BE2C (cell line): ENCODE data around the gene DAPK2.
A peak's percentile ranks its signal among the peaks of the same experiment; 100 is the strongest.

ENCODE experiments used
- DNase-seq: peaks from one replicate; pipeline ENCODE4 v3.0.0-alpha.2; 2020
- H3K27me3 ChIP-seq: fragments of 250-450 bp; sonication (Bioruptor Pico); 2 replicates; pipeline ENCODE4 v1.5.1; 2020; ENCODE audit warnings: mild to moderate bottlenecking
- H3K36me3 ChIP-seq: fragments of 250-450 bp; sonication (Bioruptor Pico); 2 replicates; pipeline ENCODE4 v1.5.1; 2020; ENCODE audit warnings: mild to moderate bottlenecking
- H3K4me1 ChIP-seq: fragments of 250-450 bp; sonication (Bioruptor Pico); 2 replicates; pipeline ENCODE4 v1.5.1; 2020
- H3K4me3 ChIP-seq: 2 replicates; pipeline ENCODE4 v1.5.1; 2011; ENCODE audit warnings: low read depth, low read length
- H3K9me3 ChIP-seq: fragments of 250-450 bp; sonication (Bioruptor Pico); 2 replicates; pipeline ENCODE4 v1.5.1; 2020
- TF ChIP-seq, protein P1 (sequence below): IDR thresholded peaks from 2 replicates; pipeline ENCODE4 v1.5.1; 2012; ENCODE audit warnings: mild to moderate bottlenecking, low read depth, low read length

The DAPK2 gene

DNA sequence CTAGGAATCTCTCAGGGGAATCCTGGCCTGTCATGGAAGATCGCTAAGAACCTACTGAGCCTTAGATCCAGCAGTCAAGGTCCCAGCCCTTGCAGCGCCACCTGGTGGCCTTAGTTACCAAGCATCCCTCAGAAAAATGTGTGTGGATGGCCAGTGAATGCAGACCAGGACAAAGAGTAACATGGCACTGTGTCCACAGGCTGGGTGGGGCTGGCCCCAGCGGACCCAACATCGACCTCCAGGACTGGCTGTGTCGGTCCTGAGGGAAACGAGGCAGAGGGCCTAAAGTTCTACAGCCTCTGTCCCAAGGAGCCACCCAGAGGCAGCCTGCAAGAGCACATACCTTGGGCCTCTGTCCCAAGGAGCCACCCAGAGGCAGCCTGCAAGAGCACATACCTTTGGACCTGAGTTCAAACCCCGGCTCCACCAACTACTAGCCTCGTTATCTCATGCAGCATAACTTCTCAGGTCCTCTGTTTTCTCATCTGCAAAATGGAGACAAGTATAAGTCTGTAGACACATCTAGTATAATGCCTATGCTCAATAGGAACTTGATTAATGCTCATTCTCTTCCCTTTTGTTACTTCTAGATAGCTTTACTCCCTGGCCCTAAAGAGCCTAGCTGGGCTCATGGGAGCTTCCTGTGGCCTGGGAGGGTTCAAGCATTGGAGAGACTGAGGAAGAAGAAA lies 155.1 kb downstream of the DAPK2 start:
- DNase-seq: peak; percentile 82
- H3K4me3 ChIP-seq: no peak overlapping the region
- TF ChIP-seq, protein P1, sequence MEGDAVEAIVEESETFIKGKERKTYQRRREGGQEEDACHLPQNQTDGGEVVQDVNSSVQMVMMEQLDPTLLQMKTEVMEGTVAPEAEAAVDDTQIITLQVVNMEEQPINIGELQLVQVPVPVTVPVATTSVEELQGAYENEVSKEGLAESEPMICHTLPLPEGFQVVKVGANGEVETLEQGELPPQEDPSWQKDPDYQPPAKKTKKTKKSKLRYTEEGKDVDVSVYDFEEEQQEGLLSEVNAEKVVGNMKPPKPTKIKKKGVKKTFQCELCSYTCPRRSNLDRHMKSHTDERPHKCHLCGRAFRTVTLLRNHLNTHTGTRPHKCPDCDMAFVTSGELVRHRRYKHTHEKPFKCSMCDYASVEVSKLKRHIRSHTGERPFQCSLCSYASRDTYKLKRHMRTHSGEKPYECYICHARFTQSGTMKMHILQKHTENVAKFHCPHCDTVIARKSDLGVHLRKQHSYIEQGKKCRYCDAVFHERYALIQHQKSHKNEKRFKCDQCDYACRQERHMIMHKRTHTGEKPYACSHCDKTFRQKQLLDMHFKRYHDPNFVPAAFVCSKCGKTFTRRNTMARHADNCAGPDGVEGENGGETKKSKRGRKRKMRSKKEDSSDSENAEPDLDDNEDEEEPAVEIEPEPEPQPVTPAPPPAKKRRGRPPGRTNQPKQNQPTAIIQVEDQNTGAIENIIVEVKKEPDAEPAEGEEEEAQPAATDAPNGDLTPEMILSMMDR: peak; percentile 93
- no peaks in the 10 kb centered on the region for H3K9me3 ChIP-seq
- no peaks in the 10 kb centered on the region for H3K27me3 ChIP-seq
- no peaks in the 10 kb centered on the region for H3K4me1 ChIP-seq
- H3K36me3 ChIP-seq: no peaks in the 10 kb centered on the region

DNA sequence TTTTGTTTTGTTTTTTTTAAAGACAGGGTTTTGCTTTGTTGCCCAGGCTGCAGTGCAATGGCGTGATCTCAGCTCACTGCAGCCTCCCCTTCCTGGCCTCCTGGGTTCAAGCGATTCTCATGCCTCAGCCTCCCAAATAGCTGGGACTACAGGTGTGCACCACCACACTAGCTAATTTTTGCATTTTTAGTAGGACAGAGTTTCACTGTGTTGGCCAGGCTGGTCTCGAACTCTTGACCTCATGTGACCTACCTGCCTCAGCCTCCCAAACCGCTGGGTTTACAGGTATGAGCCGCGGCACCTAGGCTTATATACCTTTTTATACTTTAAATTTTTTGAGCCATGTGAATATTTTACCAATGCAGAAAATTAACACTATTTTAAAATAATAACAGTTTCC lies 155.7 kb downstream of the DAPK2 start:
- H3K9me3 ChIP-seq: no peaks in the 10 kb centered on the region
- no peak for DNase-seq
- H3K36me3 ChIP-seq: no peaks in the 10 kb centered on the region
- TF ChIP-seq, protein P1: no peak
- H3K4me3 ChIP-seq: no peak overlapping the region
- no peaks in the 10 kb centered on the region for H3K4me1 ChIP-seq
- H3K27me3 ChIP-seq: no peaks in the 10 kb centered on the region

DNA sequence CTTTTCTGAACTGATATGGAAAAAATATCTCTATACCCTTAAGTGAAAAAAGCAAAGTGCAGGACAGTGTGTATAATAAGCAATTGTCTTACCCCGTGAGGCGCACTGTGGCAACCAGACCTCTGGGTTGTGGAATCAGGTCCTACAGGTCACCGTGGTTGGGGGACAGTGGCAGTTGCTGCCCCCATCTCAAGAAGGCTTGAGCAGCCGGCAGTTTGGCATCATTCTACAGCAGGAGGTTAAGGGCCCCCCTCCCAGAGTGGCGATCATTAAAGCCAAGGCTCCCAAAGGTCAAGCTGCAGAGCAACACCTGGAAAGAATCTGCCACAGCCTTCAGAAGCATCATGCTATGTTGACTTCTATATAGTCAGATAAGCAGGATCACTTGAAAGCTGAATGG lies 156.5 kb downstream of the DAPK2 start:
- Histone ChIP-seq H3K36me3 (no peaks in the 10 kb centered on the region), H3K4me3 (no peak overlapping the region), H3K9me3 (no peaks in the 10 kb centered on the region), H3K27me3 (no peaks in the 10 kb centered on the region), H3K4me1 (no peaks in the 10 kb centered on the region)
- no peak for DNase-seq
- TF ChIP-seq, protein P1: no peak

DNA sequence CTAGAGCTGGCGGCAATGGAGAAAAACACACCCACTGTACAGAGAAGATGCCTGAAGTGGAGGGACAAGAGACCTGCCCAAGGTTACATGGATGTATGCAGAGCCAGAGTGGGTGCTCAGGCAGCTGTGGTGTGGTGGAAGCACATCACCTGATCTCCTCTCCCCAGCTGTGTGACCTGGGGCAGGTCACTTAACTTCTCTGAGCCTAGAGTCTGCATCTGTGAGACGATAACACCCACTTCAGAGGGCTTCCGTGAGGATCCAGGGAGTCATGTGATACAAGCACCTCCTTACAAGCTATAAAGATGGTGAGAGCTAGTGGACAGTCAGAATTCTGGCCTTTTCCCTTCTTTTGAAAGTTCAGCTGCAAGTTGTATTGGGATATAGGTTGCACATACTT lies 157.5 kb downstream of the DAPK2 start:
- no peak for DNase-seq
- no peaks in the 10 kb centered on the region for H3K9me3 ChIP-seq
- H3K36me3 ChIP-seq: no peaks in the 10 kb centered on the region
- H3K27me3 ChIP-seq: no peaks in the 10 kb centered on the region
- TF ChIP-seq, protein P1: no peak
- no peak overlapping the region for H3K4me3 ChIP-seq
- no peaks in the 10 kb centered on the region for H3K4me1 ChIP-seq

DNA sequence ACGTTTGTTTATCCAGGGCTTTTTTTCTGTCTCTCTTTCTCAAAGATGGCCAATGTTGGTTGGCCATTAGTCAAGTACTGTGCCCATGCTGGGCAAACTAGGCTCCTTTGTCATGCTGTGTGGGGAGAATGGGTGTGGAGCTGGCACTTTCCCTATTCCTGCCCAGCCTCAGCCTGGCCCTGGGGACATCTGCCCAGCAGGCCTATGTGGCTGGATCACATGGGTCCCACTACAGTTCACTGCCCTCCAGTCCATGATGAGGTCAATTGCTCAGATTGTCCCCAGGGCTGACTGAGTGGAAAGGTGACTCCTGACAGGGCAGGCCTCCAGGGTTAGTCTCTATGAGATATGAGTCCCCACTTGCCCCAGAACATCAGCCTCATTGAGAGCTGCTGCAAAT lies 158.1 kb downstream of the DAPK2 start:
- no peak for DNase-seq
- H3K36me3 ChIP-seq: no peaks in the 10 kb centered on the region
- no peak overlapping the region for H3K4me3 ChIP-seq
- no peaks in the 10 kb centered on the region for H3K9me3 ChIP-seq
- no peaks in the 10 kb centered on the region for H3K27me3 ChIP-seq
- TF ChIP-seq, protein P1: no peak
- H3K4me1 ChIP-seq: no peaks in the 10 kb centered on the region

DNA sequence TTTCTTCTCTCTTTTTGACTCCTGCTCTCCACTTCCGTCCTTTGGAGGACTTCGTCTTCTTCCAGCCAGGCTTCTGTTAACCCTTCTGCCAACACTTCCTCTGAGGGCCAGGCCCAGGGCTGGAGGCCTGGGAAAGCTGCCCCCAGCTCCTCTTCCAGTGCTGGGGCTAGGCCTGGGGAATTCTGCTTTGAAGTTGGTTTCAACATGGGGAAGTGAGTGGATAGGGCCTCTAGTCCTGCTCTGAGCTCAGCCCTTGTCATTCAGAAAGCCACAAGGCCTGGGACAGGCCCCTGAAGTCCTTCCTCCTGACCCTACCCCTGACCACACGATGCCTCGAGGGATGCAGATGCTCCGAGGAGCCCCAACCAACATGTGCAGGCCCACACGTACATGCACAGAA lies 158.7 kb downstream of the DAPK2 start:
- Histone ChIP-seq H3K4me3 (no peak overlapping the region), H3K27me3 (no peaks in the 10 kb centered on the region), H3K9me3 (no peaks in the 10 kb centered on the region), H3K4me1 (no peaks in the 10 kb centered on the region), H3K36me3 (no peaks in the 10 kb centered on the region)
- TF ChIP-seq, protein P1: no peak
- no peak for DNase-seq
